ENCODE measurements around the gene PHOSPHO1. TPM values are rescaled to one million over a fixed set of nuclear protein-coding genes. Genes with fewer than 3 reads are reported as not detected.

The PHOSPHO1 gene
- polyA plus RNA-seq, 2 of the 4 experiments (the other 2 are of a cell fraction): 0.32 to 1.6 TPM

DNA sequence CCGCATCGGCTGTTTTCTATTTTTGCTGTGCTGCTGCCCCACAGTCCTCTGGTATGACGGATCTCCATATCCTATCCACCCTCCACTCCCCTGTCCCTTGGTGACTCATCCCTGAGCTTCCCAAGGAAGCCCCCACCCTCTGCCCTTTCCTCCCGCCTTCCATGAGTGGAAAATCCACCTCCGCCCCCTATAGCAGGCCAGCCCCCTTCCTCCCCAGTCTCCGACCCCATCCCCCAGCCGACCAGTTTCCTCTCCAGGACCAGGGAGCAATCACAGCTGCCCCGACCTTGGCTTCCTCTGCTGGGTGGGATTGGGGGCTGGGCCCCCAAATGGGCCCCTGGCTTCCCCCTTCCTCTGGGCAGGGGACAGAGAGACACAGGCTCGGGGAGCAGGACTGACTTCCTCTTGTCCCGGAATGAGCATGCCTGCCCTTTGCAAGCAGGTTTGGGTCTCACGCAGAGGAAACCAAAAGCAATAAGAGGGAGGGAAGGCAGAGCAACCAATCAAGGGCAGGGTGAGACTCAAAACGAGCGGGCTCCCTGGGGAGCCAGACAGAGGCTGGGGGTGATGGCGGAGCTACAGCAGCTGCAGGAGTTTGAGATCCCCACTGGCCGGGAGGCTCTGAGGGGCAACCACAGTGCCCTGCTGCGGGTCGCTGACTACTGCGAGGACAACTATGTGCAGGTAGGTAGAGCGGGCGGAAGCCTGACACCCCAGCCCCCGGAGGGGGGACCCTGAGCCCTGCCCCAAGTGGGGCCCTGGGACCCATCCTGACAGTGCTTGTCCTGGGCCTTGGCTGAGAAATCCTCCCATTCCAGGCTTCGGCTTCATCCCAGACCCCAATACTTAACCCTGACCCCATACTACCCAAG is 20.2 kb downstream of the PHOSPHO1 start, which contains the start of the genes ABI3 and GNGT2:
TSS of gene ABI3 (plus strand) at position 550 of the 872 bp plus-strand sequence. CDS start at position 568, 18 bp downstream.
TSS of gene GNGT2 (minus strand) at position 417 of the 872 bp plus-strand sequence. CDS start 3,152 bp downstream, outside the sequence.
- no peak within 1 kb of the TSS for H3K4me2 ChIP-seq
- no peak for FAIRE-seq
- H3K9me3 ChIP-seq: no peaks in the 10 kb centered on the region
- peaks cover 5% of the 10 kb centered on the region; the same call in 1 of the 3 replicates for H3K4me1 ChIP-seq
- no peak for ATAC-seq
- WGBS (ENCODE audit: missing lambda C conversion rate): 77% methylated on average over 19 of the region's 22 CpGs
- DNase-seq (ENCODE audit: low read depth in 1 of 2, low spot score in 1 of 2): no peak
- H3K27ac ChIP-seq: no peak within 1 kb of the TSS
- no peak for TF ChIP-seq BHLHE40 (IDR thresholded peaks at IDR 0.05; ENCODE audit: low read depth, low read length)
- TF ChIP-seq, protein P1, sequence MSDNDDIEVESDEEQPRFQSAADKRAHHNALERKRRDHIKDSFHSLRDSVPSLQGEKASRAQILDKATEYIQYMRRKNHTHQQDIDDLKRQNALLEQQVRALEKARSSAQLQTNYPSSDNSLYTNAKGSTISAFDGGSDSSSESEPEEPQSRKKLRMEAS (IDR thresholded peaks at IDR 0.05): no peak
- no peak for TF ChIP-seq HOXB13 (CRISPR knock-in tag; IDR thresholded peaks at IDR 0.05; ENCODE audit: low read depth)
- TF ChIP-seq HES2 (IDR thresholded peaks at IDR 0.05): no peak
- no peak for TF ChIP-seq HDAC2 (IDR thresholded peaks at IDR 0.05)
- POLR2A ChIA-PET: interaction anchor here (0.6 kb wide), 1 partner anchor 163 kb away, joined by 4 read pairs; no protein-coding TSS in a partner anchor
- CTCF ChIA-PET: interaction anchor here (0.6 to 13.5 kb wide), 6 partner anchors 10 to 178 kb away, joined by 3 to 161 read pairs (median 8); partner anchors contain the start of gene PHOSPHO1
- no peak within 1 kb of the TSS for H3K4me3 ChIP-seq

- no peak for FAIRE-seq
- H3K4me2 ChIP-seq: no peak overlapping the region
- H3K27ac ChIP-seq: no peak overlapping the region
- ChIA-PET CTCF (interaction anchor here (0.7 to 13.5 kb wide), 7 partner anchors 9 to 177 kb away, joined by 3 to 161 read pairs (median 3); partner anchors contain the start of gene PHOSPHO1), POLR2A (no interaction called here)
- 84% methylated on average over 10 of the region's 10 CpGs for WGBS (ENCODE audit: missing lambda C conversion rate)
- peak in 1 of 2 experiments; percentile 17; a peak in 2 of 6 replicates for ATAC-seq
- H3K9me3 ChIP-seq: no peaks in the 10 kb centered on the region
- TF ChIP-seq HES2 (IDR thresholded peaks at IDR 0.05) (no peak), EP300 (IDR thresholded peaks at IDR 0.05) (no peak), RARB (CRISPR knock-in tag; IDR thresholded peaks at IDR 0.05) (no peak), CTCF (IDR thresholded peaks at IDR 0.05) (no peak), CEBPB (IDR thresholded peaks at IDR 0.05) (no peak), CBX8 (IDR thresholded peaks at IDR 0.05) (no peak), ATOH8 (CRISPR knock-in tag; IDR thresholded peaks at IDR 0.05; ENCODE audit: low read depth) (no peak), PHF8 (IDR thresholded peaks at IDR 0.05; ENCODE audit: borderline replicate concordance, low read depth) (no peak), PBX3 (IDR thresholded peaks at IDR 0.05) (no peak), CBX2 (IDR thresholded peaks at IDR 0.05; ENCODE audit: borderline replicate concordance, low read depth) (no peak)
- TF ChIP-seq, protein P2, sequence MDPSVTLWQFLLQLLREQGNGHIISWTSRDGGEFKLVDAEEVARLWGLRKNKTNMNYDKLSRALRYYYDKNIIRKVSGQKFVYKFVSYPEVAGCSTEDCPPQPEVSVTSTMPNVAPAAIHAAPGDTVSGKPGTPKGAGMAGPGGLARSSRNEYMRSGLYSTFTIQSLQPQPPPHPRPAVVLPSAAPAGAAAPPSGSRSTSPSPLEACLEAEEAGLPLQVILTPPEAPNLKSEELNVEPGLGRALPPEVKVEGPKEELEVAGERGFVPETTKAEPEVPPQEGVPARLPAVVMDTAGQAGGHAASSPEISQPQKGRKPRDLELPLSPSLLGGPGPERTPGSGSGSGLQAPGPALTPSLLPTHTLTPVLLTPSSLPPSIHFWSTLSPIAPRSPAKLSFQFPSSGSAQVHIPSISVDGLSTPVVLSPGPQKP (IDR thresholded peaks at IDR 0.05; ENCODE audit: low read depth, low read length): no peak
- TF ChIP-seq, protein P1 (IDR thresholded peaks at IDR 0.05): no peak
- H3K4me3 ChIP-seq: no peak overlapping the region
- DNase-seq (ENCODE audit: low read depth in 1 of 2, low spot score in 1 of 2): no peak
- H3K4me1 ChIP-seq: no peaks in the 10 kb centered on the region
Observed at GRCh38 chr17:49209061-49209571, 21.5 kb downstream of the PHOSPHO1 start.
